ENCODE data around the gene PLCB1. TPM values are rescaled to one million over a fixed set of nuclear protein-coding genes. Genes with fewer than 3 reads are reported as not detected.
"Not testable (repeated sequence)": the region's sequence is repeated elsewhere in the genome, so short reads cannot be mapped to it uniquely, and the experiment has no call there.

Gene PLCB1
- total RNA-seq = 1 to 10 TPM; 6.1 to 6.2 TPM

DNA sequence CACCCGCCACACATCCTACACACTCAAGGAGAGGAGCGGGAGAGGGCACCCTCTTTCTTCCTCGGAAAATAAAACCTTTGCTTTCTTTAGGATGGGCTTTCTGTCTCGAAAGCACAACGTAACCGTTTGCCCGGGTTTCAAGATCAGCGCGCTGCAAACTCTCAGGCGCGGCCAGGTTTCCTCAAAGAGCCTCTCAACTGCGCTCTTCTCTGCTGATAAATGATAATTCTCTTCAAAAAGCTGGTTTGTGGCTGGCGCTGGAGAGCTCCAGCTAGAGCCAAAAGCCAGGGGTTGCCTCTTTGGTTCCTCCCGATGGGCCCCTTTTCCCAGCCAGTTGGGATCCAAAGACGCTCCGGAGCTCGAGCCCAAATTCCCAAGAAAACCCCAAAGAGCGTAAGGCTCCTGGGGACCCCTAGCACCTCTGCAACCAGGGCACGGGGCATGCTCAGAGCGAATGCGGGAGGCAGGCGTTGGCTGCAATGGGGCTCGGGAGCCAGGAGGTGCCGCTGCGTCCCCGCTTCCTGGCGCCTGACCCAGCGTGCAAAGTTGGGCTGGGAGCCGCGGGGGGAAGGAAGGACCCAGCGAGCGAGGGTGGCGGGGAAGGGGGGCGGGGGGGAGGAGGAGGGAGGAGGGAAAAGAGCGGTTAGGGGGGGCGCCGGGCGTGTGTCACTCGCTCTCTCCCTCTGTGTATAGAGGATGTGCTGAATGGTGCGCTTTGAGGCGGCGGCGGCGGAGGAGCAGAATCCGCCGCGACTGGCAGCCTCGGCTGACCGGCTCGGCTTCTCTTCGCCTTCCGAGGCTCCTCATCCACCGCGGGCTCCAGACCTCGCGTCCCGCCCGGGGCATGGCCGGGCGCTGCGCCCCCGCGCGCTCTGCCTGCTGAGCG lies at the start of gene PLCB1:
TSS of gene PLCB1 (plus strand) at position 669 of the 886 bp plus-strand sequence. CDS start 386 bp downstream, outside the sequence.
- Mint-ChIP-seq H3K9me3 (no peaks in the 10 kb centered on the region), H3K4me1 (no peaks in the 10 kb centered on the region), H3K27me3 (peaks cover 38% of the 10 kb centered on the region), H3K4me3 (peak within 1 kb of the TSS; percentile 83), H3K36me3 (no peaks in the 10 kb centered on the region), H3K27ac (no peak within 1 kb of the TSS)
- POLR2A ChIA-PET = no interaction called here
- ATAC-seq (ENCODE audit: low read depth) (peak; percentile 92), DNase-seq (peak; percentile 83)

DNA sequence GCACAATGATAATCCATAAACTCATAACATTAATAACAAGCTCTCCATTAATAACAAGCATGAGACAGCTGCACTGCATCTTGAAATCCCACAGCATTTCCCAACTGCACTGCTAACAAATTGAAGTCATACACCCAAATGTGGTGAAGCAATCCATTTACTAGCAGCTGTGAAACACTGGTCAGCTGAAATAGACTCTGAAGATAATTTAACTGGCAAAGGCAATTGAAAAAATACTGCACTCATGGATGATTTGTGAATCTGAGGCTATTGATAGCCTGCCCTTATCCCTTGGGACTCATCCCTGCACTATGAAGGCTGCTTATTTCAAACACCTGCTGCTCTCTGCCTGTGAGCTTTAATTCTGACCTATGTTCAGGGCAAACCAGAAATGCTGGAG lies 49.1 kb upstream of the PLCB1 start:
- Mint-ChIP-seq H3K36me3 (no peaks in the 10 kb centered on the region), H3K4me3 (no peak overlapping the region), H3K27me3 (peaks cover 5% of the 10 kb centered on the region), H3K4me1 (no peaks in the 10 kb centered on the region), H3K27ac (no peak overlapping the region), H3K9me3 (no peaks in the 10 kb centered on the region)
- ATAC-seq (ENCODE audit: low read depth) (no peak), DNase-seq (no peak)
- POLR2A ChIA-PET = no interaction called here

DNA sequence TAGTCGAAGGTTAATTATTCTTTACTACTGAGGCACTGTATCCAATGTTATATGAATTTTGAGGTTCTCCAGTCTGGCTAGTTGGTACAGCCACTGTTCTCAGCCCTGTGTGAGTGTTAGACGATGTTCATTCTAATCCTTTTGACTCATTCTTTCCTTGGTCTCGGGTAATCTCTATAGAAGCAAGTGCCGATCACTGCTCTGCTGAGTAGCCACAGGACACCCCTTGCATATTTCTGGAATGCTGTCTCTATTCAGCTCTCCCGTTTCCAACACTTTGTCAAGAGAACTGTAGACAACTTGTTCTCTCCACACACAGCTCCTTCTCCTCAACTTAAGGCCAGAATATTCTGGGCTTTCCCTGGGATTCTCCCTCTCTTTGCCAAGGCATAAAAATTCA lies 42.4 kb upstream of the PLCB1 start:
- Mint-ChIP-seq H3K27ac (no peak overlapping the region), H3K9me3 (no peaks in the 10 kb centered on the region), H3K36me3 (no peaks in the 10 kb centered on the region), H3K4me3 (no peak overlapping the region), H3K27me3 (peaks cover 2% of the 10 kb centered on the region), H3K4me1 (no peaks in the 10 kb centered on the region)
- no peak for DNase-seq
- POLR2A ChIA-PET = no interaction called here
- no peak for ATAC-seq (ENCODE audit: low read depth)

DNA sequence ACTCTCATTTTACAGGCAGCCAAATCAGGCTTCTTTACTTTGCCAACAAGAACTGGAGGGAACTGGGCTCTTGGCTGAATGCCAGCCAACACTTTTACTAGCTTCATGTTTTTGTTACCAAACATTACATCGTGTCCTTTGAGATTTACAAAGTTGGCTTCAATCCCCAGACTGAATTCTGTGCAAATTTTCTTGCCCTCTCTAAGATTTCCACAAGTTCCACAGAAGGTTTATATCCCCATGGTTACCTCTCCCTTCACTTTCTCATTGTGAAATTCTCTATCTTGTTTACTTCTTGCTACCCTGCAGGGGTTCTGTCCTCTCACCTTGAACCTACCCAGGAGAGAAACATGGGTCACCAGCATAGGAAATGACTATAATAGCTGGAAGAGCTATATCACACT lies 37.6 kb upstream of the PLCB1 start:
- Mint-ChIP-seq H3K27me3 (no peaks in the 10 kb centered on the region), H3K27ac (no peak overlapping the region), H3K4me3 (no peak overlapping the region), H3K36me3 (no peaks in the 10 kb centered on the region), H3K9me3 (no peaks in the 10 kb centered on the region), H3K4me1 (no peaks in the 10 kb centered on the region)
- no peak for DNase-seq
- POLR2A ChIA-PET = no interaction called here
- no peak for ATAC-seq (ENCODE audit: low read depth)

DNA sequence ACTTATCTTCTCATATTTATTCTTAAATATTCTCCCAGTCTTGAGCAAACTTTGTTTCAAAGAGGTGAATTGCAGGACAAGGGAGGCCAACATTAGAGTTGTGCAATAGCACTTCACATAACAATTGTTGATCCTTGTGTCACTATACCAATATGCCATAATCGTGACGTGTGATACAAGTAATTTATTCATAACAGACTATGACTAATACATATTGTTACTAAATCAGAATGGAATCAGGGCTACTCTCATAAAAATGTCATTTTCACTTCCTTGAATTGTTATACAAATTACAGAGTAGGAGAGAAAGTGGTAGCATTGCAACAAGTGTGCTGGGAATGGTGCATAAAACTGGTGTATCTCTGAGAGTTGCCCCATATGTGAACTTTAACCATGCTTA lies 37.2 kb upstream of the PLCB1 start:
- POLR2A ChIA-PET = no interaction called here
- no peaks in the 10 kb centered on the region for H3K4me1 Mint-ChIP-seq
- ATAC-seq (ENCODE audit: low read depth) = no peak
- DNase-seq = no peak
- no peaks in the 10 kb centered on the region for H3K9me3 Mint-ChIP-seq
- no peaks in the 10 kb centered on the region for H3K27me3 Mint-ChIP-seq
- no peak overlapping the region for H3K4me3 Mint-ChIP-seq
- no peaks in the 10 kb centered on the region for H3K36me3 Mint-ChIP-seq
- H3K27ac Mint-ChIP-seq = no peak overlapping the region

DNA sequence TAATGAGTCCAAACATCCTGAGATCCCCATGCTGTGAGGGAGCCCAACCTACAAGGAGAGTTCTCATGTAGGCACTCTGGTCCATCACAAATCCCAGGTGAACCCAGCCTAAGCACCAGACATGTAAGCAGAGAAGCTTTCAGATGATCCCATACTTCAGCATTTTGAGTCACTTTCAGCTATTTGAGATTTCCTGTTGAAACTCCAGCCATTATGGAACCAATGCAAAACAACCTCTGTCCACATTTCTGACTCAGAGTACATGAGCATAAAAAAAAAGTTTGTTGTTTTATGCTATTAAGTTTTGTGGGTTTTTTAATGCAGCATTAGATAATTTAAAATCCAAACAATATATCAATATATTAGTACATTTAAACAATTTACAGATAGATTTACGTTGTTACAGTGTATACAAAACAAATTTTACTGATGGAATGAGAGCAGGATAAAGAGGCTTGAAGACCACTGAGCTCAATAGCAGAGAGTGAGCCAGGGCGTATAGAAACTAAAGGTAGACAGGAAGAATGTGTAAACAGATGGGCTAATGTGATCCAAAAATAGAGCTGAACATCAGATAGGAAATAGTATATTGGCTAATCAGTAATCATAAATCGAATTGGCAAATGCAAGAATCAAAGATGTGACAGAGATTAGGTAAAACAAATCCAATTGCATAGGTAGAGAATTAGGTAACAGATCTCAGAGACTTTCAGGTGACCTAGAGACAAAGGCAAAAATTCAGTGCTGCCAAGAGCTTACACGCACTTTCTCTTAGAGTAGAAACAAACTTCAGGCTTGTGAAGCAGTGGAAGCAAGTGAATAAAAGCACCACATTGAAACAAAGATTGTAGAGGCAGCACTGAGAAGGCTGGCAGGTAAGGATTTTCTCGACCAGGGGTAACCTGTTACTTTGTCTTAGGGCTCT lies 36.2 kb upstream of the PLCB1 start:
- no peaks in the 10 kb centered on the region for H3K27me3 Mint-ChIP-seq
- H3K9me3 Mint-ChIP-seq = no peaks in the 10 kb centered on the region
- no peaks in the 10 kb centered on the region for H3K4me1 Mint-ChIP-seq
- ATAC-seq (ENCODE audit: low read depth) = no peak
- H3K36me3 Mint-ChIP-seq = no peaks in the 10 kb centered on the region
- DNase-seq = no peak
- no peak overlapping the region for H3K27ac Mint-ChIP-seq
- no peak overlapping the region for H3K4me3 Mint-ChIP-seq
- POLR2A ChIA-PET = no interaction called here

DNA sequence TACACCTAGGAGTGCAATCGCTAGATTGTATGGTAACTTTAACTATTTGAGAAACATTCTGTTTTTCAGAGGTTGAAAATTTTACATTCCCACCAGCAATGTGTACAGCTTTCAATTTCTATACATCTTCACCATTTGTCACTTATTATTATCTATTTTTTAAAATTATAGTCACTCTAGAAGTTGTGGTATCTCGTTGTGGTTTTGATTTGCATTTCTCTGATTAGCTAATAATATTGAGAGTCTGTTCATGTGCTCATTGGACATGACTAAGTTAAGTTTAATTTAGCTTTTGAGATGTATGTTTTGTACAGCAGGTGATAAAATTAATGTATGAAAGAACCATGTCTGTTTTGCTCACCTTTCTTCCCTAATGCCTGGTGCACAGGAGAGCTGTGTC lies 34.8 kb upstream of the PLCB1 start:
- DNase-seq (no peak), ATAC-seq (ENCODE audit: low read depth) (no peak)
- Mint-ChIP-seq H3K4me3 (no peak overlapping the region), H3K4me1 (no peaks in the 10 kb centered on the region), H3K9me3 (no peaks in the 10 kb centered on the region), H3K27ac (no peak overlapping the region), H3K27me3 (peaks cover 3% of the 10 kb centered on the region), H3K36me3 (no peaks in the 10 kb centered on the region)
- POLR2A ChIA-PET = no interaction called here

DNA sequence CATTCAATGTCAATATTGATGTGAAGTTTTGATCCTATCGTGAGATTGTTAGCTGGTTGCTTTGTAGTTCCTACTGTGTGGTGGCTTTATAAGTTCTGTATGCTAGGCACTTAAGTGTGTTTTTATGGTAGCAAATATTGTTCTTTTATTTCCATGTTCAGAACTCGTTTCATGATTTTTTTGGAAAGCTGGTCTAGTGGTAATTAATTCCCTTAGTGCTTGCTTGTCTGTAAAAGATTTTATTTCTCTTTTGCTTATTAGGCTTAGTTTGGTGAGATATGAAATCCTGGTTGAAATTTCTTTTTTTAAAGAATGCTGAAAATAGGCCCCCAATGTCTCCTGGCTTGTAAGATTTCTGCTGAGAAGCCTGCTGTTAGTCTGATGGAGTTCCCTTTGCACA lies 27.8 kb upstream of the PLCB1 start:
- no peaks in the 10 kb centered on the region for H3K36me3 Mint-ChIP-seq
- peaks cover 9% of the 10 kb centered on the region for H3K9me3 Mint-ChIP-seq
- no peak overlapping the region for H3K4me3 Mint-ChIP-seq
- H3K27me3 Mint-ChIP-seq = peaks cover 3% of the 10 kb centered on the region
- no peaks in the 10 kb centered on the region for H3K4me1 Mint-ChIP-seq
- no peak overlapping the region for H3K27ac Mint-ChIP-seq
- DNase-seq (no peak), ATAC-seq (ENCODE audit: low read depth) (no peak)
- POLR2A ChIA-PET = no interaction called here

DNA sequence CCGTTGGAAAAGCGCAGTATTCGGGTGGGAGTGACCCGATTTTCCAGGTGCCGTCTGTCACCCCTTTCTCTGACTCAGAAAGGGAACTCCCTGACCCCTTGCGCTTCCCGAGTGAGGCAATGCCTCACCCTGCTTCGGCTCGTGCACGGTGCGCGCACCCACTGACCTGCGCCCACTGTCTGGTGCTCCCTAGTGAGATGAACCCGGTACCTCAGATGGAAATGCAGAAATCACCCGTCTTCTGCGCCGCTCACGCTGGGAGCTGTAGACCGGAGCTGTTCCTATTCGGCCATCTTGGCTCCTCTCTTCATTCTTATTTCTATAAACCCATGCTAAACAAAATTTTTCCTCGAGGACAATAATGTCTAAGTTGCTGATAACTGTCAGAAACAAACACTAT lies 17.5 kb upstream of the PLCB1 start:
- H3K4me1 Mint-ChIP-seq; H3K36me3 Mint-ChIP-seq; DNase-seq; H3K27me3 Mint-ChIP-seq; H3K27ac Mint-ChIP-seq; POLR2A ChIA-PET; ATAC-seq (ENCODE audit: low read depth); H3K9me3 Mint-ChIP-seq; H3K4me3 Mint-ChIP-seq: not testable (repeated sequence)

DNA sequence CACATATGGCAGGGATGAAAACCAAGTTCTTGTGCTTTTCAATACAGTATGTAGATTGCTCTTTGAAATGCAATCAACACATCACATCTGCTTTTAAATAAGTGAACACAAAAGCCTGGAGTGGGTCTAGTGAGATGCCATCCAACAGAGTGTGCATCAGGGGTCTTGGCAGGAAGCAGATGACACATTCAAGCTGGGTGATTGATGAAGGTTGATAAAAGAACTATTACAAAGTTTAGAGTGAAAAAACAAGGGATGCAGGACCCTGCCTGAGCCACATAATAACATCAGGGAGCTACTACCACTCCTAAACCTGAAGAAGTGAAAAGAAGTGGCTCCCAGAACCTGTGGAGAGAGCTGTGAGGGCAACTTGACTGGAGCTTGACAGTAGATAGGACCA lies 16.6 kb upstream of the PLCB1 start:
- POLR2A ChIA-PET = no interaction called here
- no peaks in the 10 kb centered on the region for H3K4me1 Mint-ChIP-seq

DNA sequence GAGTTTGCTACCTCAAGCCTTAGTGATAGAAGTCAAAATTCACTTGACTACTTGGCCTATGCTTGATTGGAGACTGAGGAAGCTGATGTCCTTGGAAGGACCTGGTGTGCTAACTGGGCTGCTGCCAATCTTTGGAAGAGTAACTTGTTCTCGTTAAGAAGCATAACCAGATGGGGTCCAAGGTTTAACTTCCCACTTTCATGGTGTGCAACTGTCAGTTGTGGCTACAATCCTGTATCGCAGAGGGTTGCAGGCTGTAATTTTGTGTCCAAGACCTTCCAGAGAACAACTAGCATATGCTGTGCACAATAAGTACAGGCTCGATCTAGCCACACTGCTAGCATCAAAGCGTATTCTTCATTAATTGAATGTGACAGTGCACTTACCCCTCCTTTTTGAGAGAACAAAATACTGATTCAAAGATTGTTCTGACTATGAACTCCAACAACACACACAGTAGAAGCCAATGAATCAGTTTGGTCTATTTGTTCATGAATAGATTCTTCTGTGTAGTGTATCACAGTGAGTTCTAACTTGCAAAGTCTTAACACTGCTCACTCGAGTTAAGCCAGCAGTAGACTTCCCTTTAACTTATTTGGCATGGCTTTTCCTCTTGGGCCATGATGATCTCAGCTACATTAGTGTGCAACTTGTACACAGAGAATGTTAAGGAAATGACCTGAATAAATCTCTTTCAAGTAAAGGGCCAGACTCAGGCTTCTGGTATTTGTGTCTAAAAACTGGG lies 15.8 kb upstream of the PLCB1 start:
- H3K4me1 Mint-ChIP-seq = no peaks in the 10 kb centered on the region

More for the DNA sequence above, 16.6 kb upstream of the PLCB1 start:
- no peaks in the 10 kb centered on the region for H3K9me3 Mint-ChIP-seq
- H3K27me3 Mint-ChIP-seq = no peaks in the 10 kb centered on the region
- H3K36me3 Mint-ChIP-seq = no peaks in the 10 kb centered on the region
- H3K27ac Mint-ChIP-seq = no peak overlapping the region
- no peak for DNase-seq
- no peak for ATAC-seq (ENCODE audit: low read depth)
- H3K4me3 Mint-ChIP-seq = no peak overlapping the region

DNA sequence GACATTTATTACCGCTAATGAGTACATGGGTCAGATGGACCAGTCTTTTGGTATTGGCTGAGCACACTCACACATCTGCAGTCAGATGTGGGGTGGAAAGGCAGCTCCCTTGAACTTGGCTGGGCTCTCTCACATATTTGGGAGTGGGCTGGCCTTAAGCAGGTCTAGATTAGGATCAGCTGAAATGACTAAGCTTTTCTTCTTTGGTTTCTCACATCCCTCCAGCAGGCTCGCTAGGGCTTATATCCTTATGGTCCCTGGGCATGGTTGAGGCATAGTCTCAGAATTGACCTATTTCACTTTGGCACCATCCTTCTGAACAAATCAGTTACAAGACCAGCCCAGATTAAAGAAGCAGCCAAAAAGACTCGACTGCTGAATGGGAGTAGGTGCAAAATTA lies 14.4 kb upstream of the PLCB1 start:
- Mint-ChIP-seq H3K36me3 (no peaks in the 10 kb centered on the region), H3K27me3 (peaks cover 3% of the 10 kb centered on the region), H3K4me1 (no peaks in the 10 kb centered on the region), H3K4me3 (no peak overlapping the region), H3K27ac (no peak overlapping the region), H3K9me3 (no peaks in the 10 kb centered on the region)
- POLR2A ChIA-PET = no interaction called here
- no peak for DNase-seq
- ATAC-seq (ENCODE audit: low read depth) = no peak

More for the DNA sequence above, 15.8 kb upstream of the PLCB1 start:
- peaks cover 3% of the 10 kb centered on the region for H3K27me3 Mint-ChIP-seq
- no peak overlapping the region for H3K27ac Mint-ChIP-seq
- no peak for ATAC-seq (ENCODE audit: low read depth)
- POLR2A ChIA-PET = no interaction called here
- no peak for DNase-seq
- H3K9me3 Mint-ChIP-seq = no peaks in the 10 kb centered on the region
- H3K4me3 Mint-ChIP-seq = no peak overlapping the region
- H3K36me3 Mint-ChIP-seq = no peaks in the 10 kb centered on the region

DNA sequence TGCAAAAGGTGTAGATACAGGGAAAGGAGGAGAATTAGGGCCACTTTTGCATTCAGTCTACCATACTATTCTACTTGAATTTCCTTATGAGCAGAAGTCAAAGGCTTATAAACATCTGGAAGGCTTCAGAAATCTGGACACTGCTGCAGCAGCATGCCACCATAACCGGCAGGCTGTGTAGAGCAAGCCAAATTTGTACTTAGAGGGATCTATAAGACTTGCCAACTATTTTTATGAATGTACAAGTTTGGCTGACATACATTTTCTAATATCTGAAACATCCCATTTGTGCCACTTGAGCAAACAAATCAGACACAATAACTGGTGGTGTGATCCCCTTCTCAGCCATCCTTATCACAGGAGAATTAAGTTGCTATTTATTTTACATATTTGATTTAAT lies 14.0 kb upstream of the PLCB1 start:
- Mint-ChIP-seq H3K4me1 (no peaks in the 10 kb centered on the region), H3K4me3 (no peak overlapping the region), H3K27me3 (peaks cover 3% of the 10 kb centered on the region), H3K27ac (no peak overlapping the region), H3K9me3 (no peaks in the 10 kb centered on the region), H3K36me3 (no peaks in the 10 kb centered on the region)
- ATAC-seq (ENCODE audit: low read depth) (no peak), DNase-seq (no peak)
- POLR2A ChIA-PET = no interaction called here

Data from activated naive CD8-positive, alpha-beta T cell treated with anti-CD3 and anti-CD28 coated beads, Interleukin-2, amount 10 ng/mL, durations not matched to agents 7 days and 5 days (primary cell).